ENCODE results near the gene MPI.
"Not testable (repeated sequence)": the region's sequence is repeated elsewhere in the genome, so short reads cannot be mapped to it uniquely, and the experiment has no call there.

The MPI gene

GRCh38 chr15:74882528-74882927, 7.3 kb upstream of the MPI start:
- no peak overlapping the region for H3K9ac ChIP-seq (ENCODE audit: low read length)
- H3K4me3 ChIP-seq (ENCODE audit: low read depth in 1 of 2, low read length in 2 of 2): no peak overlapping the region
- no peak overlapping the region for H3K27ac ChIP-seq (ENCODE audit: low read depth, low read length)
- H3K4me1 ChIP-seq (ENCODE audit: insufficient read depth, low read length): no peaks in the 10 kb centered on the region
- H3K36me3 ChIP-seq (ENCODE audit: insufficient read depth, low read length): no peaks in the 10 kb centered on the region
- no peaks in the 10 kb centered on the region for H3K9me3 ChIP-seq (ENCODE audit: low read length)
- H3K27me3 ChIP-seq (ENCODE audit: control insufficient read depth in 1 of 2, insufficient read depth in 2 of 2, low read length in 2 of 2): no peaks in the 10 kb centered on the region

GRCh38 chr15:74884428-74885223, 5.2 kb upstream of the MPI start:
- Histone ChIP-seq H3K27me3 (ENCODE audit: control insufficient read depth in 1 of 2, insufficient read depth in 2 of 2, low read length in 2 of 2) (no peaks in the 10 kb centered on the region), H3K36me3 (ENCODE audit: insufficient read depth, low read length) (no peaks in the 10 kb centered on the region), H3K4me1 (ENCODE audit: insufficient read depth, low read length) (peaks cover 11% of the 10 kb centered on the region), H3K4me3 (ENCODE audit: low read depth in 1 of 2, low read length in 2 of 2) (no peak overlapping the region), H3K27ac (ENCODE audit: low read depth, low read length) (no peak overlapping the region), H3K9me3 (ENCODE audit: low read length) (no peaks in the 10 kb centered on the region), H3K9ac (ENCODE audit: low read length) (no peak overlapping the region)

GRCh38 chr15:74885461-74885860, 4.4 kb upstream of the MPI start:
- Histone ChIP-seq H3K9me3 (ENCODE audit: low read length) (no peaks in the 10 kb centered on the region), H3K4me1 (ENCODE audit: insufficient read depth, low read length) (peaks cover 15% of the 10 kb centered on the region), H3K27me3 (ENCODE audit: control insufficient read depth in 1 of 2, insufficient read depth in 2 of 2, low read length in 2 of 2) (no peaks in the 10 kb centered on the region), H3K36me3 (ENCODE audit: insufficient read depth, low read length) (no peaks in the 10 kb centered on the region), H3K9ac (ENCODE audit: low read length) (no peak overlapping the region), H3K4me3 (ENCODE audit: low read depth in 1 of 2, low read length in 2 of 2) (no peak overlapping the region), H3K27ac (ENCODE audit: low read depth, low read length) (no peak overlapping the region)

- H3K9me3 ChIP-seq (ENCODE audit: low read length); H3K27me3 ChIP-seq (ENCODE audit: control insufficient read depth in 1 of 2, insufficient read depth in 2 of 2, low read length in 2 of 2); H3K9ac ChIP-seq (ENCODE audit: low read length); H3K27ac ChIP-seq (ENCODE audit: low read depth, low read length); H3K4me3 ChIP-seq (ENCODE audit: low read depth in 1 of 2, low read length in 2 of 2); H3K36me3 ChIP-seq (ENCODE audit: insufficient read depth, low read length): not testable (repeated sequence)
- peaks cover 19% of the 10 kb centered on the region for H3K4me1 ChIP-seq (ENCODE audit: insufficient read depth, low read length)
Observed at GRCh38 chr15:74887537-74888193, 2.2 kb upstream of the MPI start.

GRCh38 chr15:74888716-74889115, 1.1 kb upstream of the MPI start:
- no peak overlapping the region for H3K4me3 ChIP-seq (ENCODE audit: low read depth in 1 of 2, low read length in 2 of 2)
- H3K27me3 ChIP-seq (ENCODE audit: control insufficient read depth in 1 of 2, insufficient read depth in 2 of 2, low read length in 2 of 2): no peaks in the 10 kb centered on the region
- peaks cover 17% of the 10 kb centered on the region for H3K36me3 ChIP-seq (ENCODE audit: insufficient read depth, low read length)
- H3K4me1 ChIP-seq (ENCODE audit: insufficient read depth, low read length): peaks cover 19% of the 10 kb centered on the region
- no peak overlapping the region for H3K9ac ChIP-seq (ENCODE audit: low read length)
- no peaks in the 10 kb centered on the region for H3K9me3 ChIP-seq (ENCODE audit: low read length)
- H3K27ac ChIP-seq (ENCODE audit: low read depth, low read length): peak overlapping the region; percentile 34

GRCh38 chr15:74889390-74889882, 406 bp upstream of the MPI start:
- peaks cover 19% of the 10 kb centered on the region for H3K4me1 ChIP-seq (ENCODE audit: insufficient read depth, low read length)
- H3K9me3 ChIP-seq (ENCODE audit: low read length): no peaks in the 10 kb centered on the region
- peak overlapping the region; percentile 75 to 78 for H3K4me3 ChIP-seq (ENCODE audit: low read depth in 1 of 2, low read length in 2 of 2)
- peak overlapping the region; percentile 86 for H3K9ac ChIP-seq (ENCODE audit: low read length)
- H3K27me3 ChIP-seq (ENCODE audit: control insufficient read depth in 1 of 2, insufficient read depth in 2 of 2, low read length in 2 of 2): no peaks in the 10 kb centered on the region
- peak overlapping the region; percentile 81 for H3K27ac ChIP-seq (ENCODE audit: low read depth, low read length)
- peaks cover 17% of the 10 kb centered on the region for H3K36me3 ChIP-seq (ENCODE audit: insufficient read depth, low read length)

- H3K27ac ChIP-seq (ENCODE audit: low read depth, low read length): no peak overlapping the region
- H3K36me3 ChIP-seq (ENCODE audit: insufficient read depth, low read length): peaks cover 17% of the 10 kb centered on the region
- H3K4me3 ChIP-seq (ENCODE audit: low read depth in 1 of 2, low read length in 2 of 2): peak overlapping the region; percentile 75 to 78
- H3K9me3 ChIP-seq (ENCODE audit: low read length): no peaks in the 10 kb centered on the region
- H3K9ac ChIP-seq (ENCODE audit: low read length): peak overlapping the region; percentile 86
- H3K4me1 ChIP-seq (ENCODE audit: insufficient read depth, low read length): peaks cover 19% of the 10 kb centered on the region
- no peaks in the 10 kb centered on the region for H3K27me3 ChIP-seq (ENCODE audit: control insufficient read depth in 1 of 2, insufficient read depth in 2 of 2, low read length in 2 of 2)
Observed at GRCh38 chr15:74890665-74890960, 771 bp downstream of the MPI start.

- H3K27ac ChIP-seq (ENCODE audit: low read depth, low read length): no peak overlapping the region
- no peak overlapping the region for H3K9ac ChIP-seq (ENCODE audit: low read length)
- H3K4me1 ChIP-seq (ENCODE audit: insufficient read depth, low read length): peaks cover 19% of the 10 kb centered on the region
Observed at GRCh38 chr15:74891469-74891868, 1.6 kb downstream of the MPI start.

GRCh38 chr15:74892313-74892712, 2.5 kb downstream of the MPI start:
- H3K36me3 ChIP-seq (ENCODE audit: insufficient read depth, low read length): peaks cover 17% of the 10 kb centered on the region
- H3K27ac ChIP-seq (ENCODE audit: low read depth, low read length): no peak overlapping the region
- H3K27me3 ChIP-seq (ENCODE audit: control insufficient read depth in 1 of 2, insufficient read depth in 2 of 2, low read length in 2 of 2): no peaks in the 10 kb centered on the region
- H3K9me3 ChIP-seq (ENCODE audit: low read length): no peaks in the 10 kb centered on the region
- H3K4me1 ChIP-seq (ENCODE audit: insufficient read depth, low read length): peaks cover 19% of the 10 kb centered on the region
- no peak overlapping the region for H3K4me3 ChIP-seq (ENCODE audit: low read depth in 1 of 2, low read length in 2 of 2)
- no peak overlapping the region for H3K9ac ChIP-seq (ENCODE audit: low read length)

More at GRCh38 chr15:74891469-74891868, 1.6 kb downstream of the MPI start:
- Histone ChIP-seq H3K4me3 (ENCODE audit: low read depth in 1 of 2, low read length in 2 of 2) (no peak overlapping the region), H3K36me3 (ENCODE audit: insufficient read depth, low read length) (peaks cover 17% of the 10 kb centered on the region), H3K27me3 (ENCODE audit: control insufficient read depth in 1 of 2, insufficient read depth in 2 of 2, low read length in 2 of 2) (no peaks in the 10 kb centered on the region), H3K9me3 (ENCODE audit: low read length) (no peaks in the 10 kb centered on the region)

- H3K9me3 ChIP-seq (ENCODE audit: low read length): no peaks in the 10 kb centered on the region
- H3K4me3 ChIP-seq (ENCODE audit: low read depth in 1 of 2, low read length in 2 of 2): no peak overlapping the region
- no peaks in the 10 kb centered on the region for H3K27me3 ChIP-seq (ENCODE audit: control insufficient read depth in 1 of 2, insufficient read depth in 2 of 2, low read length in 2 of 2)
- no peak overlapping the region for H3K27ac ChIP-seq (ENCODE audit: low read depth, low read length)
- peaks cover 19% of the 10 kb centered on the region for H3K4me1 ChIP-seq (ENCODE audit: insufficient read depth, low read length)
- no peak overlapping the region for H3K9ac ChIP-seq (ENCODE audit: low read length)
- peaks cover 17% of the 10 kb centered on the region for H3K36me3 ChIP-seq (ENCODE audit: insufficient read depth, low read length)
Observed at GRCh38 chr15:74892931-74893330, 3.1 kb downstream of the MPI start.

- H3K4me3 ChIP-seq (ENCODE audit: low read depth in 1 of 2, low read length in 2 of 2): no peak overlapping the region
- no peak overlapping the region for H3K27ac ChIP-seq (ENCODE audit: low read depth, low read length)
- no peaks in the 10 kb centered on the region for H3K27me3 ChIP-seq (ENCODE audit: control insufficient read depth in 1 of 2, insufficient read depth in 2 of 2, low read length in 2 of 2)
- peaks cover 17% of the 10 kb centered on the region for H3K36me3 ChIP-seq (ENCODE audit: insufficient read depth, low read length)
- H3K9ac ChIP-seq (ENCODE audit: low read length): no peak overlapping the region
- peaks cover 19% of the 10 kb centered on the region for H3K4me1 ChIP-seq (ENCODE audit: insufficient read depth, low read length)
- H3K9me3 ChIP-seq (ENCODE audit: low read length): no peaks in the 10 kb centered on the region
Observed at GRCh38 chr15:74893627-74894026, 3.8 kb downstream of the MPI start.

GRCh38 chr15:74894383-74894782, 4.5 kb downstream of the MPI start:
- H3K4me1 ChIP-seq (ENCODE audit: insufficient read depth, low read length): peaks cover 11% of the 10 kb centered on the region
- H3K9me3 ChIP-seq (ENCODE audit: low read length); H3K27me3 ChIP-seq (ENCODE audit: control insufficient read depth in 1 of 2, insufficient read depth in 2 of 2, low read length in 2 of 2); H3K4me3 ChIP-seq (ENCODE audit: low read depth in 1 of 2, low read length in 2 of 2); H3K27ac ChIP-seq (ENCODE audit: low read depth, low read length); H3K9ac ChIP-seq (ENCODE audit: low read length): not testable (repeated sequence)
- peaks cover 24% of the 10 kb centered on the region for H3K36me3 ChIP-seq (ENCODE audit: insufficient read depth, low read length)

All from muscle layer of colon (tissue), 2 donors.